Osteoblast (primary cell): ENCODE measurements around the gene SPIRE1. TPM values are rescaled to one million over a fixed set of nuclear protein-coding genes. Genes with fewer than 3 reads are reported as not detected.
"Not testable (repeated sequence)": the region's sequence is repeated elsewhere in the genome, so short reads cannot be mapped to it uniquely, and the experiment has no call there.

Experiments used
- DNase-seq: peaks from one replicate; pipeline ENCODE4 v3.0.0; 2011; ENCODE audit warnings: low spot score, mixed read lengths; ENCODE audit not compliant: insufficient read length; ENCODE audit errors: missing footprints
- H2AFZ ChIP-seq: 2 replicates; pipeline ENCODE4 v1.6.0; 2011; ENCODE audit warnings: mild to moderate bottlenecking, low read length
- H3K27ac ChIP-seq: 2 replicates; pipeline ENCODE4 v1.5.1; 2011; ENCODE audit warnings: mild to moderate bottlenecking, low read depth, low read length, moderate library complexity
- H3K27me3 ChIP-seq: 2 replicates; pipeline ENCODE4 v1.6.0; 2012; ENCODE audit warnings: mild to moderate bottlenecking, control low read depth, inconsistent platforms, low read length, moderate library complexity; ENCODE audit not compliant: insufficient read depth
- H3K36me3 ChIP-seq: 2 replicates; pipeline ENCODE4 v1.5.1; 2011; ENCODE audit warnings: mild to moderate bottlenecking, low read length, control low read depth, moderate library complexity; ENCODE audit not compliant: insufficient read depth
- H3K4me1 ChIP-seq: 2 replicates; pipeline ENCODE4 v1.5.1; 2011; ENCODE audit warnings: mild to moderate bottlenecking, low read length, control low read depth, moderate library complexity; ENCODE audit not compliant: insufficient read depth
- H3K4me2 ChIP-seq: 2 replicates; pipeline ENCODE4 v1.6.0; 2011; ENCODE audit warnings: mild to moderate bottlenecking, low read length; ENCODE audit not compliant: insufficient read depth
- H3K4me3 ChIP-seq: fragments of 200-600 bp; sonication (generic); 3 replicates; pipeline ENCODE4 v1.5.1; 2012; ENCODE audit warnings: mild to moderate bottlenecking, low read length, inconsistent platforms; ENCODE audit not compliant: insufficient read depth
- H3K79me2 ChIP-seq: 2 replicates; pipeline ENCODE4 v1.6.0; 2012; ENCODE audit warnings: mild to moderate bottlenecking, low read length, control low read depth, inconsistent platforms; ENCODE audit not compliant: insufficient read depth
- H3K9me3 ChIP-seq: 2 replicates; pipeline ENCODE4 v1.5.1; 2011; ENCODE audit warnings: low read depth, low read length, control low read depth
- H4K20me1 ChIP-seq: 2 replicates; pipeline ENCODE4 v1.6.0; 2012; ENCODE audit warnings: mild to moderate bottlenecking, low read length, control low read depth; ENCODE audit not compliant: insufficient read depth
- total RNA-seq: library from RNA; depleted of rRNA; stranded (reverse); fragments of >200 nt; gene quantifications from 2 replicates; pipeline ENCODE4 v1.2.3, GENCODE V29; 2012
- TF ChIP-seq, protein P1 (sequence below): IDR thresholded peaks from 2 replicates; pipeline ENCODE4 v1.5.1; 2011; ENCODE audit warnings: mild to moderate bottlenecking, low read depth, low read length, moderate library complexity; ENCODE audit errors: extremely low read depth

SPIRE1 gene
- total RNA-seq, 1 donor, result 64.4 TPM

DNA sequence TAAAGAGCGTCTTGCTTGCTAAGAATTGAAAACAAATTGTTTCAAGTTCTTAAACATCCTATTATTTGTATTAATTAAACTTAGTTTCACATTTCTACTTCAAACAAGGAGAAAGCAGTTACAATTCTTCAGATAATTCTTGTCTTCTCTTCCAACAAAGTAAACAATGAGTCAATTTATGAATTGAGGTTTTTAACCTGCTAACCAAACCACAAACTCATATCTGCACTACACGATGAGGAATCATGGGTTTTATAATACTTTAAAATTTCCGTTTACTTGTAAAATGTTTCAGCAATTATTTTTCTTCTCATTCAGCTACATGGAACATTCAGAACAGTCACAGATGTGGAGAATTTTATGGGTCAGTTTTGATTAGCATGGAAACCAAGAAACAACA, 114.2 kb downstream of the SPIRE1 start:
- H3K79me2 ChIP-seq, result peaks cover 53% of the 10 kb centered on the region

DNA sequence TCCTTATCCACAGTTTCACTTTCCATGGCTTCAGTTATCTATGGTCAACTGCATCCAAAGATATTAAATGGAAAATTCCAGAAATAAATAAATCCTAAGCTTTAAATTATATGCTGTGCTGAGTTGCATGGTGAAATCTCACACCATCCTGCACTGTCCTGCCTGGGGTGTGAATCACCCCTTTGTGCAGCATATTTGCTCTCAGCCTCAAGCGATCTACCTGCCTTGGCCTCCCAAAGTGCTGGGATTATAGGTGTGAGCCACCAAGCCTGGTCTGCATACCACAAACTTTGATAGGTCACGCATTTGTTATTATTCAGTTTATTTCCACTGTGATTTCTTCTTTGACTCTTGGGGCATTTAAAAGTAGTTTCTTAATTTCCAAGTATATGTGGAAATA, 117.2 kb downstream of the SPIRE1 start:
- Histone ChIP-seq H4K20me1 (peaks cover 14% of the 10 kb centered on the region), H3K36me3 (no peaks in the 10 kb centered on the region), H2AFZ (no peak overlapping the region), H3K27me3 (no peaks in the 10 kb centered on the region), H3K4me3 (no peak overlapping the region), H3K79me2 (peaks cover 55% of the 10 kb centered on the region), H3K4me2 (no peak overlapping the region), H3K27ac (no peak overlapping the region), H3K9me3 (no peaks in the 10 kb centered on the region), H3K4me1 (no peaks in the 10 kb centered on the region)
- no peak for DNase-seq
- TF ChIP-seq, protein P1, sequence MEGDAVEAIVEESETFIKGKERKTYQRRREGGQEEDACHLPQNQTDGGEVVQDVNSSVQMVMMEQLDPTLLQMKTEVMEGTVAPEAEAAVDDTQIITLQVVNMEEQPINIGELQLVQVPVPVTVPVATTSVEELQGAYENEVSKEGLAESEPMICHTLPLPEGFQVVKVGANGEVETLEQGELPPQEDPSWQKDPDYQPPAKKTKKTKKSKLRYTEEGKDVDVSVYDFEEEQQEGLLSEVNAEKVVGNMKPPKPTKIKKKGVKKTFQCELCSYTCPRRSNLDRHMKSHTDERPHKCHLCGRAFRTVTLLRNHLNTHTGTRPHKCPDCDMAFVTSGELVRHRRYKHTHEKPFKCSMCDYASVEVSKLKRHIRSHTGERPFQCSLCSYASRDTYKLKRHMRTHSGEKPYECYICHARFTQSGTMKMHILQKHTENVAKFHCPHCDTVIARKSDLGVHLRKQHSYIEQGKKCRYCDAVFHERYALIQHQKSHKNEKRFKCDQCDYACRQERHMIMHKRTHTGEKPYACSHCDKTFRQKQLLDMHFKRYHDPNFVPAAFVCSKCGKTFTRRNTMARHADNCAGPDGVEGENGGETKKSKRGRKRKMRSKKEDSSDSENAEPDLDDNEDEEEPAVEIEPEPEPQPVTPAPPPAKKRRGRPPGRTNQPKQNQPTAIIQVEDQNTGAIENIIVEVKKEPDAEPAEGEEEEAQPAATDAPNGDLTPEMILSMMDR, result no peak

More for the DNA sequence above, 114.2 kb downstream of the SPIRE1 start:
- Histone ChIP-seq H4K20me1 (peaks cover 16% of the 10 kb centered on the region), H3K27me3 (no peaks in the 10 kb centered on the region), H3K4me3 (no peak overlapping the region), H3K4me2 (no peak overlapping the region), H2AFZ (no peak overlapping the region), H3K4me1 (no peaks in the 10 kb centered on the region), H3K9me3 (no peaks in the 10 kb centered on the region), H3K36me3 (no peaks in the 10 kb centered on the region), H3K27ac (no peak overlapping the region)
- no peak for DNase-seq
- TF ChIP-seq, protein P1, result no peak

DNA sequence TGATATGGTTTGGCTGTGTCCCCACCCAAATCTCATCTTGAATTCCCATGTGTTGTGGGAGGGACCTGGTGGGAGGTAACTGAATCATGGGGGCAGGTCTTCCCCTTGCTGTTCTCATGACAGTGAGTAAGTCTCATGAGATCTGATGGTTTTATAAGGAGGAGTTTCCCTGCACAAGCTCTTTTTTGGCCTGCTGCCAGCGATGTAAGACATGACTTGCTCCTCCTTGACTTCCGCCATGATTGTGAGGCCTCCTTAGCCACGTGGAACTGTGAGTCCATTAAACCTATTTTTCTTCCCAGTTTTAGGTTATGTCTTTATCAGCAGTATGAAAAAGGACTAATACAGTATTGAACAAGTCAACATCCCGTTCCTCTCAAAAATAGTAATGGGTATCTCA, 118.7 kb downstream of the SPIRE1 start:
- not testable (repeated sequence) for H3K4me3 ChIP-seq, H3K36me3 ChIP-seq, H3K27ac ChIP-seq, H3K9me3 ChIP-seq, H3K27me3 ChIP-seq, H2AFZ ChIP-seq, H3K4me1 ChIP-seq, DNase-seq, H3K4me2 ChIP-seq
- Histone ChIP-seq H4K20me1 (peaks cover 14% of the 10 kb centered on the region), H3K79me2 (peaks cover 61% of the 10 kb centered on the region)

DNA sequence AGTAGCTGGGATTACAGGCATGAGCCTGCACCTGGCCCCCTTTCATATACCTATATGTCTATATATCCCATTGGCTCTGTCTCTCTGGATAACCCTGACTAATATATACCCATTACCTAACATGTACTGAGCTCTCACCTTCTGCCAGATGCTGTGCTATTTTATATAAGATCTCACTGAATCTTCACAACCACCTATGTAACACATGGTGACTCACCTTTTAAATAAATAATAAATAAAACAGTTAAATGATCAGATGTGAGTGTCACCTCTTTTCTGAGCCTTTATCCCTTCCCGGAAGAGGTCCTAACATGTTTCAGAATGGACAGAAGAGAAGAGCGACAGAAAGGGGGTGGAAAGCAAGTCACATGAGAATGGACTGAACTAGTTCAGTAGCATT, 123.1 kb downstream of the SPIRE1 start:
- TF ChIP-seq, protein P1, result no peak
- H3K27ac ChIP-seq, result no peak overlapping the region
- H3K4me3 ChIP-seq, result no peak overlapping the region

More for the DNA sequence above, 123.1 kb downstream of the SPIRE1 start:
- no peak overlapping the region for H3K4me2 ChIP-seq
- H3K9me3 ChIP-seq, result no peaks in the 10 kb centered on the region
- peaks cover 61% of the 10 kb centered on the region for H3K79me2 ChIP-seq
- DNase-seq, result no peak
- no peak overlapping the region for H2AFZ ChIP-seq
- no peaks in the 10 kb centered on the region for H3K36me3 ChIP-seq
- no peaks in the 10 kb centered on the region for H3K27me3 ChIP-seq
- no peaks in the 10 kb centered on the region for H3K4me1 ChIP-seq
- peaks cover 7% of the 10 kb centered on the region for H4K20me1 ChIP-seq
